IPS-15b (cell line): ENCODE results near the gene HLA-E.

Experiments used
- H3K27me3 ChIP-seq: one replicate; pipeline ENCODE4 v1.6.1; 2013; ENCODE audit warnings: low read length; ENCODE audit not compliant: control insufficient read depth, insufficient read depth
- H3K36me3 ChIP-seq: one replicate; pipeline ENCODE4 v1.6.1; 2013; ENCODE audit warnings: low read length; ENCODE audit not compliant: control insufficient read depth, insufficient read depth
- H3K4me1 ChIP-seq: one replicate; pipeline ENCODE4 v1.6.1; 2013; ENCODE audit warnings: mild to moderate bottlenecking, low read length; ENCODE audit not compliant: control insufficient read depth, insufficient read depth
- H3K4me3 ChIP-seq: one replicate; pipeline ENCODE4 v1.5.1; 2013; ENCODE audit warnings: low read depth, low read length
- H3K9ac ChIP-seq: one replicate; pipeline ENCODE4 v1.6.1; 2013; ENCODE audit warnings: low read depth, mild to moderate bottlenecking, low read length
- H3K9me3 ChIP-seq: one replicate; pipeline ENCODE4 v1.6.1; 2013; ENCODE audit warnings: mild to moderate bottlenecking, low read length; ENCODE audit not compliant: control insufficient read depth, insufficient read depth

HLA-E gene

GRCh38 chr6:30489081-30490025 lies at the start of gene HLA-E:
Gene HLA-E, plus strand, starts transcription at chr6:30489509. Its CDS starts 23 bp downstream, at chr6:30489532.
- peaks cover 11% of the 10 kb centered on the region for H3K27me3 ChIP-seq
- H3K4me3 ChIP-seq, result peak within 1 kb of the TSS; percentile 88
- H3K4me1 ChIP-seq, result no peaks in the 10 kb centered on the region

DNA sequence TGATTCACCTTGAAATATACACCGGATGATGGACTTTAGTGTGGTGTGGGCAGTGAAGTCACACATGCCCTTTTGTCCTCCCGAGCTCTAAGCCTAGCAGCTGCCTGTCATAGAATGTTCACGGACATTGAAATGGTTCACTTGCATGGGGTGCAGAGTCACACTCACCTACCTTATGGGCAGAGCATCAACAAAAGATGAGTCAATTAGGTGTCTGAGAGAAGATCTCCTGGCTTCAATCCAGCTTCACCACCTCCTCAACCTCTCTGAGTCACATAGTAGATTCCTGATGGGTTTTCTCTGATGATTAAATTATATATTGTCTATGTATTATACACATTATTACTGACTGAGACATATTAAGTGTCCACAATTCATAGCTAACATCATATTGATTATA lies 48.1 kb upstream of the HLA-E start:
- H3K9ac ChIP-seq, result no peak overlapping the region
- H3K36me3 ChIP-seq, result no peaks in the 10 kb centered on the region
- no peak overlapping the region for H3K4me3 ChIP-seq
- H3K9me3 ChIP-seq, result no peaks in the 10 kb centered on the region
- H3K4me1 ChIP-seq, result no peaks in the 10 kb centered on the region
- peaks cover 81% of the 10 kb centered on the region for H3K27me3 ChIP-seq

More at GRCh38 chr6:30489081-30490025, at the start of gene HLA-E:
- H3K9me3 ChIP-seq, result no peaks in the 10 kb centered on the region
- H3K36me3 ChIP-seq, result peaks cover 11% of the 10 kb centered on the region
- peak within 1 kb of the TSS; percentile 62 for H3K9ac ChIP-seq

GRCh38 chr6:30443657-30444450 lies 45.5 kb upstream of the HLA-E start:
- Histone ChIP-seq H3K27me3 (peaks cover 93% of the 10 kb centered on the region), H3K9ac (no peak overlapping the region), H3K4me3 (peak overlapping the region; percentile 50)

GRCh38 chr6:30444451-30444742 lies 44.9 kb upstream of the HLA-E start:
- Histone ChIP-seq H3K27me3 (peaks cover 93% of the 10 kb centered on the region), H3K9ac (no peak overlapping the region), H3K4me1 (no peaks in the 10 kb centered on the region), H3K9me3 (no peaks in the 10 kb centered on the region), H3K4me3 (peak overlapping the region; percentile 50), H3K36me3 (no peaks in the 10 kb centered on the region)

More at GRCh38 chr6:30443657-30444450, 45.5 kb upstream of the HLA-E start:
- Histone ChIP-seq H3K4me1 (no peaks in the 10 kb centered on the region), H3K36me3 (no peaks in the 10 kb centered on the region), H3K9me3 (no peaks in the 10 kb centered on the region)

GRCh38 chr6:30446259-30446658 lies 43.0 kb upstream of the HLA-E start:
- no peaks in the 10 kb centered on the region for H3K9me3 ChIP-seq
- H3K27me3 ChIP-seq, result peaks cover 93% of the 10 kb centered on the region
- no peaks in the 10 kb centered on the region for H3K36me3 ChIP-seq
- no peak overlapping the region for H3K4me3 ChIP-seq
- no peak overlapping the region for H3K9ac ChIP-seq
- no peaks in the 10 kb centered on the region for H3K4me1 ChIP-seq

DNA sequence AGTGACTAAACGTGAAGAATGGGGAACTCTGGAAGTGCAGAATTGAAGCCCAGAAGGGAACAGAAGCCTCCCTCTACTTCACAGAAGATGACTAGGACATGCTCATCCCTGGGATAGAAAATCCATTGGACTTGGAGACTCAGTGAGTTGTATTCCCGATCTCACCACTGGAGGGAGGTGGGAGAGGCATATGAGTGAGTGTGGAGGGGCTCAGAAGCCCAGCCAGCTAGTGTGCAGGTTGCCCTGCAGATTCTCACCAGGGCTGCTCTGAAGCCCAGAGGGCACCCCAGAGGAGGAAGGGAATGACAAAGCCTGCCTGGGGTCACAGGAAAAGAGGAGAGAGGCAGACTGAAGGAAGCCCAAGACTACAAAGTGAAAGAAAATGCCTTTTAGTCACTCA lies 42.1 kb upstream of the HLA-E start:
- H3K27me3 ChIP-seq, result peaks cover 95% of the 10 kb centered on the region
- H3K4me1 ChIP-seq, result no peaks in the 10 kb centered on the region
- H3K9me3 ChIP-seq, result no peaks in the 10 kb centered on the region
- no peaks in the 10 kb centered on the region for H3K36me3 ChIP-seq
- H3K4me3 ChIP-seq, result no peak overlapping the region
- H3K9ac ChIP-seq, result no peak overlapping the region

DNA sequence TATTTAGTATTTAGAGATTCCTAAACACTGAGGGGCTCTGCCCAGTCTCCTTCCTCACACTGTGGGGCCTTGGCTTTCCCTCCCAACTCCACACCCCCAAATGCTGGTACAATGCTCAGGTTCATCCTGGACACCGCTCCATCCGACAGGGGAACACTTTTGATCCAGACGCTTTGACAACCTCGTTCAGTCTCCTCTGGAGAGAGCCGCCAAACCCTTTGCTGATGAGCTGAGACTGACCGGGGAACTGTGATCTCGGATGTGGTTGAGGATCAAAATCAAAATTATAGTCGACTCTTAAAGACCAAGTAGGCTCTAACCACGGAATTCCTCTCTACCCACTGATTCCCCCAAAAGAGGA lies 38.8 kb upstream of the HLA-E start:
- H3K27me3 ChIP-seq, result peaks cover 90% of the 10 kb centered on the region
- H3K9ac ChIP-seq, result no peak overlapping the region
- H3K9me3 ChIP-seq, result no peaks in the 10 kb centered on the region
- H3K36me3 ChIP-seq, result no peaks in the 10 kb centered on the region
- no peak overlapping the region for H3K4me3 ChIP-seq
- H3K4me1 ChIP-seq, result no peaks in the 10 kb centered on the region

DNA sequence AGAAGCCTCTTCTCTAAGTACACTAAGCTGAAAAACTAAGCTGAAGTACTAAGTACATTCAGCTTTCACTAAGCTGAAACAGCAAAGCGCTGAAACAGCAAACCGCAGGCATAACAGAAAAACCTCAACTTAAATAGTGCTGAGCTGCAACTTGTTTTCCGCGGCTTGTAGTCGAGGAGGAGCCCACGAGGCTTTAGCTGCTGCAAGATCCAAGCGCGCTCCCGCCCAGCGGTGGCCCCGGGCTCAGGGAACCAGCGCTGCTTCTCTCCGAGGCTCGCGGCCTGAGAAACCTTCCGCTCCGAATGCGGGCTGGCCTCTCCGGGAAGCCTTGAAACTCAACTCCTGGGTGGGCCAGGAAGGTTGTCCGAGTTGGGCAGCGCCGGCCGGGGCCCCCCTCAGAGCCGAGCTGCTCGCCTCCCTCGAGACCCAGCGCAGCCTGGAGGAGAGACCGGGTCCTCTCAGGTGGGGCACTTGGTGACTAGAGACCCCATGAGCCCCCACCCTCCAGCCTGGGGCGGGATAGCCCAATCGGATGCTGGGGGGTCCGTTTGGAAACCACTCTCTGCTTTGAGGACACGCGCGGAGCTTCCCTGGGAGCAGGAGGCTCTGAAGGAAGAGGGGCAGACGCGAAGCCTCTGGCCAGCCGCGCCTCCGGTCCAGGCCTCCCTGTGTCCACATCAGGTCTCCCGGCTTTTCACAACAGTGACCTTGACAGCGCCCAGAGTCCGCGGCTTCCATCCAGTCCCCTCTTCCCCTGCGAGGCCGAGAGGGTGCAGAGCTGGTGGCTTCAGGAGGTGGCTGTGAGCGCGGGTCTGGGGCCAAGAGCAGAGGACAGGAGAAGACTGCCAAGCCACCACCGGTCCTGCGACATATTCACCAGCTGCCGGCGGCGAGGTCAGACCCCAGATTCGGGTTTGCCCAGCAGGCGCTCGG lies 38.1 kb upstream of the HLA-E start:
- Histone ChIP-seq H3K9me3 (no peaks in the 10 kb centered on the region), H3K27me3 (peaks cover 90% of the 10 kb centered on the region), H3K4me3 (no peak overlapping the region), H3K36me3 (no peaks in the 10 kb centered on the region), H3K9ac (no peak overlapping the region), H3K4me1 (no peaks in the 10 kb centered on the region)

- Histone ChIP-seq H3K27me3 (peaks cover 91% of the 10 kb centered on the region), H3K36me3 (no peaks in the 10 kb centered on the region), H3K4me1 (no peaks in the 10 kb centered on the region), H3K4me3 (no peak overlapping the region), H3K9me3 (no peaks in the 10 kb centered on the region), H3K9ac (no peak overlapping the region)
Observed at GRCh38 chr6:30452736-30453507, 36.4 kb upstream of the HLA-E start.

DNA sequence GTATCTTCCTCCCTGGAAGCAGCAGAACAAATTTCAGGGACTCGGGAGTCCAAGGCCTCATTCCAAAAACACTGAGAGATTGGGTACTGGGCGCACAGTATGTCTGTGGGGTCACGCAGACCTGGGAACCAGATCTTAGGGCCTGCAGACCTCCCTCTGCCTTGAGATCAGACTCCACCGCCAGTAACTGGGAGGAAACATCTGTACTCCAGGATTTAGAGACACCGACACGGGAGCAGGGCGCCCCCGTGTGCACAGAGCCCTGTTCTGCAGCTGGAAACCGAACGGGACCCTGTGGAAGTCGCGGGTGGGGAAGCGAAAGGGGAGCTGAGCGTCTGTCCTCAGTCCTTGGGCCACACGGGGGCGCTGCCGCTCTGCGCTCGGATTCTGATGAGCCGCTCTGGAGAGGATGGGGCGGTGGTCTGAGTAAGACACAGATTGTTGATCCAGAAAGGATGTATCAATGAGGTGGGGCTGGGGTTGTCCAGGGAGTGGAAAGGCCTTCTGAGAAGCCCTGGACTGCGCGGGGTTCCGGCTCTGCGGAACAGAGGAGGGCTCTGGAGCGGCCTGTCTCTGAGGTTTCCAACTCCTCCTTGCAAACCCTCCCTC lies 35.7 kb upstream of the HLA-E start:
- H3K9ac ChIP-seq, result no peak overlapping the region
- no peaks in the 10 kb centered on the region for H3K36me3 ChIP-seq
- no peaks in the 10 kb centered on the region for H3K9me3 ChIP-seq
- peaks cover 91% of the 10 kb centered on the region for H3K27me3 ChIP-seq
- H3K4me1 ChIP-seq, result no peaks in the 10 kb centered on the region
- no peak overlapping the region for H3K4me3 ChIP-seq
